GM18505 (cell line): ENCODE results near the gene C6orf136.

Experiments
- ATAC-seq: cut with Tn5 transposase; IDR thresholded peaks from one replicate; pipeline ENCODE4 v1.9.1; 2021; ENCODE audit not compliant: unreplicated experiment
- POLR2A ChIP-seq: IDR thresholded peaks from 4 replicates; pipeline ENCODE4 v1.6.1; 2011; ENCODE audit warnings: borderline replicate concordance; ENCODE audit not compliant: insufficient read depth, insufficient read length; ENCODE audit errors: extremely low read depth

C6orf136 gene

DNA sequence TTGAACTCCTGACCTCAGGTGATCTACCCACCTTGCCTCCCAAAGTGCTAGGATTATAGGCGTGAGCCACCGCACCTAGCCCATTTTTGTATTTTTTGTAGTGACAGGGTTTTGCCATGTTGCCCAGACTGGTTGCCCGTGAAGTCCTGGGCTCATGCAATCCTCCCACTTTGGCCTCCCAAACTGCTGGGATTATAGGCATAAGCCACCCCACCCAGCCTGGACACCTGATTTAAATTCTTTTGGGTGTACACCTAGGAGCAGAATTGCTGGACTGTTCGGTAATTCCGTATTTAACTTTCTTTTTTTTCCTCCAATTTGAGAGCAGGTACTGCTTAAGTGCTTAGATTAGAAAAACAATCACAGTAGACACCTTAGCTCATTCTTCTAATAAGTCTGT is 49.5 kb downstream of the C6orf136 start:
- ATAC-seq: no peak
- no peak for TF ChIP-seq POLR2A

DNA sequence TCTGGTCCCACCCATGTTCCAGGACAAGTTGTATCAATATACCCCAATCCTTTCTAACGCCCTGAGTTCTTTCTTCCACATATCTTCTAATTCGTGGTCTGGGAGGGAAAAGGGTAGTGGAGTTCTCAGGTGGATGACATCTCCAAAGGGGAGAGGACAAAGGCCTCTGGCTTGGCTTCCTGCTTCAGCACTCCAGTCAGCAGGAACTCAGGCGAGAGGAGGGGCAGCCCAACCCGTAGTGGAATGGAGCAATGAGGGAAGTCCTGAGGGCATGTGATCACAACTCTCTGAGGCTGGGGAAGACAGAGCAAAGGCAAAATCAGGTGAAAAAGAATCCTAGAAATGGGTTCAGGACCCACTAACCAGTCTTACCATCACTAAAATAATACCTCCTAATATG is 53.4 kb downstream of the C6orf136 start:
- no peak for ATAC-seq
- no peak for TF ChIP-seq POLR2A
